B cell (primary cell): ENCODE measurements around the gene BLOC1S5.

Experiments
- EZH2 ChIP-seq: IDR thresholded peaks from 2 replicates; pipeline ENCODE4 v1.6.1; 2012; ENCODE audit warnings: borderline replicate concordance, low read depth, mild to moderate bottlenecking, moderate library complexity, low read length; ENCODE audit not compliant: insufficient read depth, poor library complexity, severe bottlenecking
- TF ChIP-seq, protein P1 (sequence below): fragments of 200-600 bp; IDR thresholded peaks from one replicate; pipeline ENCODE4 v1.8.0; 2022; ENCODE audit warnings: antibody characterized with exemption, mild to moderate bottlenecking

DNA sequence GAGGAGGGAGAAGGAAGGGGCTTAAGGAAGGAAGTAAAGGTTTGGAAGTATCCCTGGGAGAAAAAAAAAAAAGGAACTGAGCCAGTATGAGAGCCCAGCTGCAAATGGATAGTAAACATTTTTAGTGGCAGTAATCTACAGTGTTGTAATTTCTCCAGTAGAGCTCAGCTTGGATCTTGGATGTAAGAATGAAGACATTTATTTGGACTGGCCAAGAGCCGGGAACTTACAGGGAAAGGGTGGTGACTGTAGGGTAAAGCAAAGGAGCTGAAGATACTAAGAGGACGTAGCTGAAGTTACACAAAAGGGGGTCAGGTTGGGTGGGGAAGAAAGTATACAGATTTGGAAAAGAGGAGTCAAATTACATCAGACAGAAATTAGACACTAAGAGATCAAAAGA is 24.7 kb upstream of the BLOC1S5 start:
- TF ChIP-seq, protein P1, sequence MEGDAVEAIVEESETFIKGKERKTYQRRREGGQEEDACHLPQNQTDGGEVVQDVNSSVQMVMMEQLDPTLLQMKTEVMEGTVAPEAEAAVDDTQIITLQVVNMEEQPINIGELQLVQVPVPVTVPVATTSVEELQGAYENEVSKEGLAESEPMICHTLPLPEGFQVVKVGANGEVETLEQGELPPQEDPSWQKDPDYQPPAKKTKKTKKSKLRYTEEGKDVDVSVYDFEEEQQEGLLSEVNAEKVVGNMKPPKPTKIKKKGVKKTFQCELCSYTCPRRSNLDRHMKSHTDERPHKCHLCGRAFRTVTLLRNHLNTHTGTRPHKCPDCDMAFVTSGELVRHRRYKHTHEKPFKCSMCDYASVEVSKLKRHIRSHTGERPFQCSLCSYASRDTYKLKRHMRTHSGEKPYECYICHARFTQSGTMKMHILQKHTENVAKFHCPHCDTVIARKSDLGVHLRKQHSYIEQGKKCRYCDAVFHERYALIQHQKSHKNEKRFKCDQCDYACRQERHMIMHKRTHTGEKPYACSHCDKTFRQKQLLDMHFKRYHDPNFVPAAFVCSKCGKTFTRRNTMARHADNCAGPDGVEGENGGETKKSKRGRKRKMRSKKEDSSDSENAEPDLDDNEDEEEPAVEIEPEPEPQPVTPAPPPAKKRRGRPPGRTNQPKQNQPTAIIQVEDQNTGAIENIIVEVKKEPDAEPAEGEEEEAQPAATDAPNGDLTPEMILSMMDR = no peak
- no peak for TF ChIP-seq EZH2
